ENCODE data around the gene KRT36.

The KRT36 gene

GRCh38 chr17:41491476-41491875 lies 1.8 kb upstream of the KRT36 start:
- TF ChIP-seq, protein P1, sequence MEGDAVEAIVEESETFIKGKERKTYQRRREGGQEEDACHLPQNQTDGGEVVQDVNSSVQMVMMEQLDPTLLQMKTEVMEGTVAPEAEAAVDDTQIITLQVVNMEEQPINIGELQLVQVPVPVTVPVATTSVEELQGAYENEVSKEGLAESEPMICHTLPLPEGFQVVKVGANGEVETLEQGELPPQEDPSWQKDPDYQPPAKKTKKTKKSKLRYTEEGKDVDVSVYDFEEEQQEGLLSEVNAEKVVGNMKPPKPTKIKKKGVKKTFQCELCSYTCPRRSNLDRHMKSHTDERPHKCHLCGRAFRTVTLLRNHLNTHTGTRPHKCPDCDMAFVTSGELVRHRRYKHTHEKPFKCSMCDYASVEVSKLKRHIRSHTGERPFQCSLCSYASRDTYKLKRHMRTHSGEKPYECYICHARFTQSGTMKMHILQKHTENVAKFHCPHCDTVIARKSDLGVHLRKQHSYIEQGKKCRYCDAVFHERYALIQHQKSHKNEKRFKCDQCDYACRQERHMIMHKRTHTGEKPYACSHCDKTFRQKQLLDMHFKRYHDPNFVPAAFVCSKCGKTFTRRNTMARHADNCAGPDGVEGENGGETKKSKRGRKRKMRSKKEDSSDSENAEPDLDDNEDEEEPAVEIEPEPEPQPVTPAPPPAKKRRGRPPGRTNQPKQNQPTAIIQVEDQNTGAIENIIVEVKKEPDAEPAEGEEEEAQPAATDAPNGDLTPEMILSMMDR (IDR thresholded peaks at IDR 0.05; ENCODE audit: low read depth, low read length) = no peak
- H3K36me3 ChIP-seq = no peaks in the 10 kb centered on the region
- no peak for DNase-seq
- no peaks in the 10 kb centered on the region for H3K27me3 ChIP-seq
- H3K9me3 ChIP-seq = no peaks in the 10 kb centered on the region
- peaks cover 7% of the 10 kb centered on the region for H3K4me1 ChIP-seq
- H3K4me3 ChIP-seq (ENCODE audit: low read depth, low read length) = no peak overlapping the region

DNA sequence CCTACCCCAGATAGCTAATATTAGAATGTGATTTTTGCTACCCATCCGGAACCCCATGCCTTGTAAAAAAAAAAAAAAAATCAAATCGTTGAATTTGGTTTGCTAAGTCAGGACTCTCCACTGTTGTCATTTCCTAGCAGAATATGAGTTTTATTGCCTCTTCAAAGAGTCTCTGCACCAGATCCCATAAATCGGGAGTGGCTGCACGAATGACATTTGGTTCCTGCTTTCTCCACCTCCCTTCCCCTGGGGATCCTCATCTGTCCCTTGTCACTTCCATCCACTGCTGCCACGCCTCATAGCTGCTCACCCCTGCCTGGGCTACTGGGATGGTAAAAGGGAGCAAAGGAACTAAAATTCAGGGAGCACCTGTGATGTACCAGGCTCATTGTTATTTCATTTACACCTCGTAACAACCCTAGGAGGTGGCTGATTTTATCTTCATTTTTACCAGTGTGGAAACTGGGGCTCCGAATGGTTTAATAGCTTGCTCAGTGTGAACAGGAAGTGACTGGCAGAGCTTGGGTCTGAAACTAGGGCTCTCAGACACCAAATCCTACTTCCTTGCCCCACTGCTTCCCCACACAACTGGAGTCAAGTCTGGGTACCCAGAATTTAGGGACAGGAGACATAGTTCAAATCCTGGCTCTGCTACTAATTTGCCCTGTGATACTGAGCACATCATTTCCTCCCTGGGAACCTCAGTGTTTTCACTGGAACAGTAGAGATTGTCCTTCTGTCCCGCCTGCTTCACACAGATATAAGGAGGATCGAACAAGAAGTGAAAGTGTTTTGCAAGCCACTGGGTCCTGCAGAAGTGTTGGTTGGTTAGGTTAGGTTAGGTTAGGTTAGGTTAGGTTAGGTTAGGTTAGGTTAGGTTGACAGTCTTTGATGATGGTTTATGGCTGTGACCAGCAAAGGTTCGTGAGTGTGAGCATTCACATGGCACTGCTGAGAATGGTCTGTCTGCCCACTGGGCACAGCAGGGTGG lies 585 bp upstream of the KRT36 start:
- DNase-seq = no peak
- no peaks in the 10 kb centered on the region for H3K36me3 ChIP-seq
- no peaks in the 10 kb centered on the region for H3K27me3 ChIP-seq
- TF ChIP-seq, protein P1 (IDR thresholded peaks at IDR 0.05; ENCODE audit: low read depth, low read length) = no peak
- H3K4me3 ChIP-seq (ENCODE audit: low read depth, low read length) = no peak overlapping the region
- H3K4me1 ChIP-seq = peaks cover 7% of the 10 kb centered on the region
- H3K9me3 ChIP-seq = no peaks in the 10 kb centered on the region

GRCh38 chr17:41486809-41487530 lies 2.7 kb downstream of the KRT36 start:
- no peaks in the 10 kb centered on the region for H3K27me3 ChIP-seq
- peak; percentile 42 for DNase-seq

GRCh38 chr17:41486316-41486715 lies 3.4 kb downstream of the KRT36 start:
- H3K36me3 ChIP-seq = no peaks in the 10 kb centered on the region
- peaks cover 11% of the 10 kb centered on the region for H3K4me1 ChIP-seq
- H3K9me3 ChIP-seq = no peaks in the 10 kb centered on the region
- no peaks in the 10 kb centered on the region for H3K27me3 ChIP-seq
- no peak for DNase-seq
- no peak overlapping the region for H3K4me3 ChIP-seq (ENCODE audit: low read depth, low read length)
- TF ChIP-seq, protein P1 (IDR thresholded peaks at IDR 0.05; ENCODE audit: low read depth, low read length) = no peak

More at GRCh38 chr17:41486809-41487530, 2.7 kb downstream of the KRT36 start:
- no peak overlapping the region for H3K4me3 ChIP-seq (ENCODE audit: low read depth, low read length)
- TF ChIP-seq, protein P1 (IDR thresholded peaks at IDR 0.05; ENCODE audit: low read depth, low read length) = peak; percentile 51
- peaks cover 11% of the 10 kb centered on the region for H3K4me1 ChIP-seq
- no peaks in the 10 kb centered on the region for H3K36me3 ChIP-seq
- no peaks in the 10 kb centered on the region for H3K9me3 ChIP-seq

GRCh38 chr17:41484920-41485904 lies 4.5 kb downstream of the KRT36 start:
- Histone ChIP-seq H3K4me1 (peaks cover 11% of the 10 kb centered on the region), H3K4me3 (ENCODE audit: low read depth, low read length) (no peak overlapping the region), H3K36me3 (no peaks in the 10 kb centered on the region), H3K27me3 (no peaks in the 10 kb centered on the region), H3K9me3 (no peaks in the 10 kb centered on the region)
- DNase-seq = no peak
- TF ChIP-seq, protein P1 (IDR thresholded peaks at IDR 0.05; ENCODE audit: low read depth, low read length) = no peak
